Activated CD8-positive, alpha-beta T cell treated with anti-CD3 and anti-CD28 coated beads, Interleukin-2, amount 10 ng/mL, durations not matched to agents 7 days and 5 days (primary cell): ENCODE results near the gene SNN. TPM values are rescaled to one million over a fixed set of nuclear protein-coding genes. Genes with fewer than 3 reads are reported as not detected.

Source experiments
- ATAC-seq: fragments of 150-1000 bp; cut with Tn5 transposase; one replicate; pipeline ENCODE4 v1.10.0; 2021; ENCODE audit warnings: moderate library complexity
- CTCF ChIA-PET: fragments of 350-600 bp; sonication (Branson Sonifier 250); formaldehyde crosslinking; loops from one replicate; lab custom pipeline; 2021; ENCODE audit warnings: antibody characterized with exemption; lab: Charles Lee
- POLR2A ChIA-PET: fragments of 350-600 bp; sonication (Branson Sonifier 250); formaldehyde crosslinking; loops from one replicate; lab custom pipeline; 2021; ENCODE audit warnings: antibody characterized with exemption; lab: Charles Lee
- DNase-seq: peaks from one replicate; pipeline ENCODE4 v3.0.0-alpha.2; 2020
- H3K27ac Mint-ChIP-seq: one replicate; pipeline ENCODE4 v1.8.0; 2021; ENCODE audit warnings: mild to moderate bottlenecking, mixed read lengths
- H3K27me3 Mint-ChIP-seq: one replicate; pipeline ENCODE4 v1.8.0; 2021; ENCODE audit warnings: low read depth, mixed read lengths
- H3K36me3 Mint-ChIP-seq: one replicate; pipeline ENCODE4 v1.8.0; 2021; ENCODE audit warnings: low read depth, mixed read lengths
- H3K4me1 Mint-ChIP-seq: one replicate; pipeline ENCODE4 v1.8.0; 2021; ENCODE audit warnings: low read depth, mixed read lengths
- H3K4me3 Mint-ChIP-seq: one replicate; pipeline ENCODE4 v1.8.0; 2021; ENCODE audit warnings: mild to moderate bottlenecking, mixed read lengths
- H3K9me3 Mint-ChIP-seq: one replicate; pipeline ENCODE4 v1.8.0; 2022; ENCODE audit warnings: mixed read lengths; ENCODE audit not compliant: insufficient read depth
- total RNA-seq, 2 experiments: library from RNA; stranded (reverse); gene quantifications; one replicate each; pipeline ENCODE4 v1.2.3, GENCODE V29; 2021

Gene SNN
- total RNA-seq, 2 experiments from 2014 or later = 27.3 to 28.9 TPM

GRCh38 chr16:11669380-11670146 is 1.3 kb downstream of the SNN start:
- ChIA-PET POLR2A (interaction anchor here (0.6 to 2.0 kb wide), 3 partner anchors 9 to 457 kb away, joined by 3 to 11 read pairs (median 4); partner anchors contain the start of gene LITAF), CTCF (interaction anchor here (0.7 to 2.3 kb wide), 7 partner anchors 9 to 705 kb away, joined by 3 to 9 read pairs (median 3); partner anchors contain the start of gene ZC3H7A)
- Mint-ChIP-seq H3K9me3 (no peaks in the 10 kb centered on the region), H3K4me3 (peak overlapping the region; percentile 84), H3K27ac (peak overlapping the region; percentile 97), H3K4me1 (peaks cover 74% of the 10 kb centered on the region), H3K36me3 (peaks cover 4% of the 10 kb centered on the region), H3K27me3 (no peaks in the 10 kb centered on the region)
- no peak for ATAC-seq
- DNase-seq = no peak

GRCh38 chr16:11670171-11671131 is 2.2 kb downstream of the SNN start:
- no peaks in the 10 kb centered on the region for H3K9me3 Mint-ChIP-seq
- ChIA-PET CTCF (interaction anchor here (1.1 to 2.3 kb wide), 3 partner anchors 19 to 706 kb away, joined by 3 to 9 read pairs (median 3); no protein-coding TSS in a partner anchor), POLR2A (interaction anchor here (0.6 to 2.0 kb wide), 2 partner anchors 84 to 458 kb away, joined by 3 to 11 read pairs; partner anchors contain the start of gene LITAF)
- peak; percentile 37 for ATAC-seq
- peaks cover 5% of the 10 kb centered on the region for H3K36me3 Mint-ChIP-seq
- peak; percentile 73 for DNase-seq
- H3K4me1 Mint-ChIP-seq = peaks cover 71% of the 10 kb centered on the region
- peak overlapping the region; percentile 97 for H3K27ac Mint-ChIP-seq
- peak overlapping the region; percentile 84 for H3K4me3 Mint-ChIP-seq
- H3K27me3 Mint-ChIP-seq = no peaks in the 10 kb centered on the region

- ChIA-PET CTCF (interaction anchor here (2.3 kb wide), 1 partner anchor 139 kb away, joined by 9 read pairs; no protein-coding TSS in a partner anchor), POLR2A (no interaction called here)
- ATAC-seq (no peak), DNase-seq (no peak)
- Mint-ChIP-seq H3K27me3 (no peaks in the 10 kb centered on the region), H3K27ac (peak overlapping the region; percentile 97), H3K9me3 (no peaks in the 10 kb centered on the region), H3K4me1 (peaks cover 69% of the 10 kb centered on the region), H3K36me3 (peaks cover 11% of the 10 kb centered on the region), H3K4me3 (peak overlapping the region; percentile 84)
These were observed 3.0 kb downstream of the SNN start for GRCh38 chr16:11671271-11671670.

GRCh38 chr16:11671676-11672075 is 3.4 kb downstream of the SNN start:
- Mint-ChIP-seq H3K9me3 (no peaks in the 10 kb centered on the region), H3K27me3 (no peaks in the 10 kb centered on the region), H3K4me3 (peak overlapping the region; percentile 25), H3K27ac (peak overlapping the region; percentile 80), H3K36me3 (peaks cover 13% of the 10 kb centered on the region), H3K4me1 (peaks cover 66% of the 10 kb centered on the region)
- ChIA-PET CTCF (interaction anchor here (2.3 kb wide), 1 partner anchor 140 kb away, joined by 9 read pairs; no protein-coding TSS in a partner anchor), POLR2A (no interaction called here)
- no peak for DNase-seq
- no peak for ATAC-seq

GRCh38 chr16:11672206-11673090 is 4.2 kb downstream of the SNN start:
- ATAC-seq = no peak
- DNase-seq = peak; percentile 75
- ChIA-PET CTCF (interaction anchor here (0.6 kb wide), 1 partner anchor 42 kb away, joined by 3 read pairs; no protein-coding TSS in a partner anchor), POLR2A (interaction anchor here (0.6 kb wide), 1 partner anchor 162 kb away, joined by 3 read pairs; no protein-coding TSS in a partner anchor)
- Mint-ChIP-seq H3K27ac (peak overlapping the region; percentile 80), H3K4me3 (peak overlapping the region; percentile 61), H3K9me3 (no peaks in the 10 kb centered on the region), H3K4me1 (peaks cover 69% of the 10 kb centered on the region), H3K36me3 (peaks cover 21% of the 10 kb centered on the region), H3K27me3 (no peaks in the 10 kb centered on the region)

GRCh38 chr16:11673091-11674000 is 5.1 kb downstream of the SNN start:
- Mint-ChIP-seq H3K4me3 (peak overlapping the region; percentile 61), H3K27ac (peak overlapping the region; percentile 80), H3K36me3 (peaks cover 30% of the 10 kb centered on the region), H3K4me1 (peaks cover 76% of the 10 kb centered on the region), H3K27me3 (no peaks in the 10 kb centered on the region), H3K9me3 (no peaks in the 10 kb centered on the region)
- DNase-seq (no peak), ATAC-seq (no peak)
- CTCF ChIA-PET = interaction anchor here (0.6 to 1.0 kb wide), 2 partner anchors 42 to 141 kb away, joined by 3 to 4 read pairs; no protein-coding TSS in a partner anchor
- POLR2A ChIA-PET = no interaction called here

GRCh38 chr16:11674001-11674817 is 6.0 kb downstream of the SNN start:
- no peak overlapping the region for H3K4me3 Mint-ChIP-seq
- DNase-seq (no peak), ATAC-seq (no peak)
- no peaks in the 10 kb centered on the region for H3K9me3 Mint-ChIP-seq
- peaks cover 83% of the 10 kb centered on the region for H3K4me1 Mint-ChIP-seq
- ChIA-PET CTCF (interaction anchor here (1.0 kb wide), 1 partner anchor 142 kb away, joined by 4 read pairs; no protein-coding TSS in a partner anchor), POLR2A (no interaction called here)
- peaks cover 37% of the 10 kb centered on the region for H3K36me3 Mint-ChIP-seq
- peak overlapping the region; percentile 79 for H3K27ac Mint-ChIP-seq
- H3K27me3 Mint-ChIP-seq = no peaks in the 10 kb centered on the region

- DNase-seq (no peak), ATAC-seq (no peak)
- ChIA-PET CTCF (interaction anchor here (1.0 kb wide), 1 partner anchor 143 kb away, joined by 4 read pairs; no protein-coding TSS in a partner anchor), POLR2A (no interaction called here)
- H3K36me3 Mint-ChIP-seq = peaks cover 45% of the 10 kb centered on the region
- H3K4me3 Mint-ChIP-seq = no peak overlapping the region
- peaks cover 83% of the 10 kb centered on the region for H3K4me1 Mint-ChIP-seq
- no peaks in the 10 kb centered on the region for H3K27me3 Mint-ChIP-seq
- no peaks in the 10 kb centered on the region for H3K9me3 Mint-ChIP-seq
- peak overlapping the region; percentile 79 for H3K27ac Mint-ChIP-seq
These were observed 6.7 kb downstream of the SNN start for GRCh38 chr16:11674818-11675560.
